HEK293 (cell line): Measurements from ENCODE around the gene SLAMF6.

Source experiments
- CTCF ChIA-PET: fragments of 350-600 bp; formaldehyde crosslinking; extraction: SDS; loops from one replicate; lab custom pipeline; 2021; ENCODE audit warnings: antibody characterized with exemption; lab: Yijun Ruan, JAX
- POLR2A ChIA-PET: fragments of 300-600 bp; formaldehyde crosslinking; extraction: SDS; loops from one replicate; lab custom pipeline; 2020; ENCODE audit warnings: antibody characterized with exemption, inconsistent platforms; lab: Yijun Ruan, JAX
- H3K27ac ChIP-seq: fragments of 200-500 bp; sonication (Bioruptor generic); 2 replicates; pipeline ENCODE4 v1.5.1; 2014; ENCODE audit warnings: low read depth, low read length, control low read depth, inconsistent platforms; ENCODE audit errors: extremely low read depth
- H3K36me3 ChIP-seq, 2 experiments: fragments of 200-500 bp in 1 of 2; sonication (Bioruptor generic) in 1 of 2; 1 replicate in 1 of 2; 2 replicates in 1 of 2; pipeline ENCODE4 v1.5.1; 2014 to 2017; ENCODE audit warnings: inconsistent platforms in 2 of 2, low read length in 2 of 2; ENCODE audit not compliant: control insufficient read depth in 2 of 2, insufficient read depth in 1 of 2
- H3K4me1 ChIP-seq: fragments of 200-500 bp; sonication (Bioruptor generic); 2 replicates; pipeline ENCODE4 v1.5.1; 2014; ENCODE audit warnings: mild to moderate bottlenecking, low read length, inconsistent platforms; ENCODE audit not compliant: control insufficient read depth, insufficient read depth
- H3K4me3 ChIP-seq: 2 replicates; pipeline ENCODE4 v1.5.1; 2011; ENCODE audit warnings: low read depth, mild to moderate bottlenecking, control low read depth, low read length, moderate library complexity
- H3K9me3 ChIP-seq: fragments of 200-500 bp; sonication (Bioruptor generic); 2 replicates; pipeline ENCODE4 v1.5.1; 2014; ENCODE audit warnings: low read depth, low read length, inconsistent platforms; ENCODE audit not compliant: control insufficient read depth, insufficient read depth
- AEBP2 ChIP-seq: fragments of 450-650 bp; formaldehyde crosslinking; IDR thresholded peaks from 2 replicates; pipeline ENCODE4 v1.5.1; 2016; ENCODE audit warnings: missing biosample characterization, missing genetic modification characterization, borderline replicate concordance
- ELK4 ChIP-seq: IDR thresholded peaks from 2 replicates; pipeline ENCODE4 v1.6.1; 2011; ENCODE audit warnings: mild to moderate bottlenecking, low read depth, low read length, borderline replicate concordance
- HOXA7 ChIP-seq: sonication (generic); formaldehyde crosslinking; IDR thresholded peaks from 2 replicates; pipeline ENCODE4 v1.8.1; 2022; ENCODE audit warnings: missing genetic modification reagents, borderline replicate concordance
- HOXD13 ChIP-seq: sonication (generic); formaldehyde crosslinking; IDR thresholded peaks from 2 replicates; pipeline ENCODE4 v1.8.0; 2022; ENCODE audit warnings: missing genetic modification reagents, borderline replicate concordance
- PRDM1 ChIP-seq: fragments of 450-650 bp; formaldehyde crosslinking; IDR thresholded peaks from 2 replicates; pipeline ENCODE4; 2016; ENCODE audit warnings: missing biosample characterization, missing genetic modification characterization
- SALL2 ChIP-seq: fragments of 450-650 bp; formaldehyde crosslinking; IDR thresholded peaks from 2 replicates; pipeline ENCODE4 v1.5.0; 2017; ENCODE audit warnings: missing biosample characterization, mild to moderate bottlenecking, missing genetic modification characterization, borderline replicate concordance
- WT1 ChIP-seq: fragments of 450-650 bp; formaldehyde crosslinking; IDR thresholded peaks from 2 replicates; pipeline ENCODE4 v1.5.1; 2016; ENCODE audit warnings: missing biosample characterization, missing genetic modification characterization
- ZFHX2 ChIP-seq: fragments of 450-650 bp; formaldehyde crosslinking; conservative IDR thresholded peaks from 2 replicates; pipeline ENCODE4 v1.5.1; 2016; ENCODE audit warnings: missing biosample characterization, missing genetic modification characterization
- ZNF184 ChIP-seq: fragments of 450-650 bp; IDR thresholded peaks from 2 replicates; pipeline ENCODE4 v1.5.1; 2018; ENCODE audit warnings: missing biosample characterization, mild to moderate bottlenecking, missing genetic modification characterization
- ZNF223 ChIP-seq: fragments of 450-650 bp; formaldehyde crosslinking; IDR thresholded peaks from 2 replicates; pipeline ENCODE4 v1.5.1; 2016; ENCODE audit warnings: missing biosample characterization, missing genetic modification characterization
- ZNF292 ChIP-seq: fragments of 450-650 bp; formaldehyde crosslinking; IDR thresholded peaks from 2 replicates; pipeline ENCODE4 v1.5.1; 2016; ENCODE audit warnings: low read depth, missing biosample characterization, missing genetic modification characterization, borderline replicate concordance
- ZNF350 ChIP-seq: fragments of 450-650 bp; formaldehyde crosslinking; IDR thresholded peaks from 2 replicates; pipeline ENCODE4 v1.5.0; 2017; ENCODE audit warnings: missing biosample characterization, mild to moderate bottlenecking, missing genetic modification characterization
- ZNF391 ChIP-seq: fragments of 450-650 bp; formaldehyde crosslinking; IDR thresholded peaks from 2 replicates; pipeline ENCODE4 v1.5.1; 2016; ENCODE audit warnings: low read depth, missing biosample characterization, missing genetic modification characterization, borderline replicate concordance
- ZNF501 ChIP-seq: fragments of 450-650 bp; formaldehyde crosslinking; IDR thresholded peaks from 2 replicates; pipeline ENCODE4 v1.5.1; 2016; ENCODE audit warnings: missing biosample characterization, missing genetic modification characterization
- ZNF561 ChIP-seq: fragments of 450-650 bp; IDR thresholded peaks from 2 replicates; pipeline ENCODE4 v1.5.1; 2018; ENCODE audit warnings: missing biosample characterization, missing genetic modification characterization, borderline replicate concordance
- ZNF600 ChIP-seq: fragments of 450-650 bp; formaldehyde crosslinking; IDR thresholded peaks from 2 replicates; pipeline ENCODE4 v1.5.1; 2016; ENCODE audit warnings: missing biosample characterization, missing genetic modification characterization
- TF ChIP-seq, protein P1 (sequence below): fragments of 450-650 bp; formaldehyde crosslinking; IDR thresholded peaks from 2 replicates; pipeline ENCODE4 v1.5.1; 2016; ENCODE audit warnings: missing biosample characterization, missing genetic modification characterization
- TF ChIP-seq, protein P2 (sequence below): fragments of 450-650 bp; formaldehyde crosslinking; IDR thresholded peaks from 2 replicates; pipeline ENCODE4 v1.5.1; 2017; ENCODE audit warnings: missing biosample characterization, mild to moderate bottlenecking, missing genetic modification characterization, moderate library complexity
- TF ChIP-seq, protein P3 (sequence below): fragments of 450-650 bp; formaldehyde crosslinking; IDR thresholded peaks from 2 replicates; pipeline ENCODE4 v1.5.1; 2016; ENCODE audit warnings: missing biosample characterization, missing genetic modification characterization

Gene SLAMF6

DNA sequence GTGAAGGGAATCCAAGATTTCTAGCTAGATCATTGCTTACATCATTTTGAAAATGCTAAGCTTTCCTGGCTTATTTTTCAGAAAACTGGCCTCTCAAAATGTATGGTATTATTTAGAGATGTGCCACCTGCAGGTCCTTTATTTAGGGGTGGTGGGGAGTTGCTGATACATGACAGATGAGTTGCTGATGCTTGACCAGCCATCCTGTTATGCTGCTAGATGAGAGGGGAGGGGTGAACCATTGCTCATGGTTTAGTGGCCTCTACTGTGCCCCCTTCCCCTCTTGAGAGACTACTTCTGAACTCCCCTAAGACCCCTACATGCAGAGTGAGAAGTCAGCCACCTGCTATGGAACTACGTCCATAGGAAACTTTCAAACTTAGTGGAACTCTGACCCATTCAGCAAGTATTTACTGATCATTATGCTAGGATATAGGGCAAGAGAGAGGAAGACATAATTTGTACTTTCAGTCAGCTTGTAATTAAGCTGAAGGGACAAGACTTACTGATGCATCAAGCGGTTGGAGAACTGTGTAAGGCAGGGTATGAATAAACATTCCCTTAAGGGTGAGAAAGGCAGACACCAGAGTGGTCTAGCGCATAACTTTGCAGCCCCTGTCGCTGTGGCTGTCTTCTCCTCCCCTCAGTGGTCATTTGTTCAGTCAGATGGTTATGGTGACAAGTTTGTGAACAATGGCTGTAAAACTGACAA, 34.6 kb downstream of the SLAMF6 start:
- Histone ChIP-seq H3K4me3 (no peak overlapping the region), H3K27ac (no peak overlapping the region), H3K9me3 (no peaks in the 10 kb centered on the region), H3K4me1 (no peaks in the 10 kb centered on the region), H3K36me3 (no peaks in the 10 kb centered on the region)
- ChIA-PET CTCF (interaction anchor here (0.6 kb wide), 1 partner anchor 161 kb away, joined by 3 read pairs; no protein-coding TSS in a partner anchor), POLR2A (no interaction called here)
- no peak for TF ChIP-seq HOXD13 (CRISPR knock-in tag)
- no peak for TF ChIP-seq ZNF350 (tag by site-specific recombination)
- no peak for TF ChIP-seq ZNF223 (tag by site-specific recombination)
- no peak for TF ChIP-seq ELK4
- TF ChIP-seq, protein P1, sequence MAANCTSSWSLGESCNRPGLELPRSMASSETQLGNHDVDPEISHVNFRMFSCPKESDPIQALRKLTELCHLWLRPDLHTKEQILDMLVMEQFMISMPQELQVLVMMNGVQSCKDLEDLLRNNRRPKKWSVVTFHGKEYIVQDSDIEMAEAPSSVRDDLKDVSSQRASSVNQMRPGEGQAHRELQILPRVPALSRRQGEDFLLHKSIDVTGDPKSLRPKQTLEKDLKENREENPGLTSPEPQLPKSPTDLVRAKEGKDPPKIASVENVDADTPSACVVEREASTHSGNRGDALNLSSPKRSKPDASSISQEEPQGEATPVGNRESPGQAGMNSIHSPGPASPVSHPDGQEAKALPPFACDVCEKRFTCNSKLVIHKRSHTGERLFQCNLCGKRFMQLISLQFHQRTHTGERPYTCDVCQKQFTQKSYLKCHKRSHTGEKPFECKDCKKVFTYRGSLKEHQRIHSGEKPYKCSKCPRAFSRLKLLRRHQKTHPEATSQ (tag by site-specific recombination), result no peak
- TF ChIP-seq, protein P2, sequence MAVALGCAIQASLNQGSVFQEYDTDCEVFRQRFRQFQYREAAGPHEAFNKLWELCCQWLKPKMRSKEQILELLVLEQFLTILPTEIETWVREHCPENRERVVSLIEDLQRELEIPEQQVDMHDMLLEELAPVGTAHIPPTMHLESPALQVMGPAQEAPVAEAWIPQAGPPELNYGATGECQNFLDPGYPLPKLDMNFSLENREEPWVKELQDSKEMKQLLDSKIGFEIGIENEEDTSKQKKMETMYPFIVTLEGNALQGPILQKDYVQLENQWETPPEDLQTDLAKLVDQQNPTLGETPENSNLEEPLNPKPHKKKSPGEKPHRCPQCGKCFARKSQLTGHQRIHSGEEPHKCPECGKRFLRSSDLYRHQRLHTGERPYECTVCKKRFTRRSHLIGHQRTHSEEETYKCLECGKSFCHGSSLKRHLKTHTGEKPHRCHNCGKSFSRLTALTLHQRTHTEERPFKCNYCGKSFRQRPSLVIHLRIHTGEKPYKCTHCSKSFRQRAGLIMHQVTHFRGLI (tag by site-specific recombination), result no peak
- no peak for TF ChIP-seq ZNF391
- TF ChIP-seq PRDM1 (tag by site-specific recombination), result no peak
- TF ChIP-seq, protein P3, sequence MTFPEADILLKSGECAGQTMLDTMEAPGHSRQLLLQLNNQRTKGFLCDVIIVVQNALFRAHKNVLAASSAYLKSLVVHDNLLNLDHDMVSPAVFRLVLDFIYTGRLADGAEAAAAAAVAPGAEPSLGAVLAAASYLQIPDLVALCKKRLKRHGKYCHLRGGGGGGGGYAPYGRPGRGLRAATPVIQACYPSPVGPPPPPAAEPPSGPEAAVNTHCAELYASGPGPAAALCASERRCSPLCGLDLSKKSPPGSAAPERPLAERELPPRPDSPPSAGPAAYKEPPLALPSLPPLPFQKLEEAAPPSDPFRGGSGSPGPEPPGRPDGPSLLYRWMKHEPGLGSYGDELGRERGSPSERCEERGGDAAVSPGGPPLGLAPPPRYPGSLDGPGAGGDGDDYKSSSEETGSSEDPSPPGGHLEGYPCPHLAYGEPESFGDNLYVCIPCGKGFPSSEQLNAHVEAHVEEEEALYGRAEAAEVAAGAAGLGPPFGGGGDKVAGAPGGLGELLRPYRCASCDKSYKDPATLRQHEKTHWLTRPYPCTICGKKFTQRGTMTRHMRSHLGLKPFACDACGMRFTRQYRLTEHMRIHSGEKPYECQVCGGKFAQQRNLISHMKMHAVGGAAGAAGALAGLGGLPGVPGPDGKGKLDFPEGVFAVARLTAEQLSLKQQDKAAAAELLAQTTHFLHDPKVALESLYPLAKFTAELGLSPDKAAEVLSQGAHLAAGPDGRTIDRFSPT, result no peak
- TF ChIP-seq HOXA7 (CRISPR knock-in tag), result no peak
- TF ChIP-seq ZNF561, result no peak
- no peak for TF ChIP-seq ZNF184 (tag by site-specific recombination)
- TF ChIP-seq WT1 (tag by site-specific recombination), result no peak
- TF ChIP-seq ZNF292, result no peak
- TF ChIP-seq ZNF501, result no peak
- no peak for TF ChIP-seq SALL2 (tag by site-specific recombination)
- no peak for TF ChIP-seq AEBP2 (tag by site-specific recombination)
- no peak for TF ChIP-seq ZFHX2 (tag by site-specific recombination)
- TF ChIP-seq ZNF600 (tag by site-specific recombination), result no peak
